Smooth muscle cell (in vitro differentiated cells): Measurements from ENCODE around the gene MUC6. TPM values are rescaled to one million over a fixed set of nuclear protein-coding genes. Genes with fewer than 3 reads are reported as not detected.

Experiments used
- DNase-seq: peaks from one replicate; lab custom pipeline; 2025; ENCODE audit not compliant: unreplicated experiment; lab: John Stamatoyannopoulos, UW
- H2AFZ ChIP-seq: fragments of 200-600 bp; sonication (generic); 2 replicates; pipeline ENCODE4 v1.6.0; 2016; ENCODE audit warnings: antibody characterized with exemption, low read depth, mild to moderate bottlenecking
- H3F3A ChIP-seq: fragments of 200-600 bp; sonication (generic); 2 replicates; pipeline ENCODE4 v1.6.0; 2017; ENCODE audit warnings: antibody characterized with exemption, low read depth
- H3K27ac ChIP-seq: fragments of 200-600 bp; sonication (generic); 2 replicates; pipeline ENCODE4 v1.5.1; 2016; ENCODE audit warnings: low read depth, mild to moderate bottlenecking
- H3K27me3 ChIP-seq: fragments of 200-600 bp; sonication (generic); 2 replicates; pipeline ENCODE4 v1.6.1; 2016; ENCODE audit warnings: low read depth, mild to moderate bottlenecking
- H3K36me3 ChIP-seq: fragments of 200-600 bp; sonication (generic); 2 replicates; pipeline ENCODE4 v1.5.1; 2016; ENCODE audit warnings: low read depth
- H3K4me1 ChIP-seq: fragments of 200-600 bp; sonication (generic); 2 replicates; pipeline ENCODE4 v1.5.1; 2016; ENCODE audit warnings: low read depth
- H3K4me2 ChIP-seq: fragments of 200-600 bp; sonication (generic); 2 replicates; pipeline ENCODE4 v1.6.0; 2016; ENCODE audit warnings: mild to moderate bottlenecking
- H3K4me3 ChIP-seq: fragments of 200-600 bp; sonication (generic); 2 replicates; pipeline ENCODE4 v1.5.1; 2016; ENCODE audit warnings: mild to moderate bottlenecking
- H3K79me2 ChIP-seq: fragments of 200-600 bp; sonication (generic); 2 replicates; pipeline ENCODE4 v1.6.0; 2016; ENCODE audit warnings: low read depth, mild to moderate bottlenecking
- H3K9ac ChIP-seq: fragments of 200-600 bp; sonication (generic); 2 replicates; pipeline ENCODE4 v1.6.0; 2016; ENCODE audit warnings: low read depth
- H3K9me3 ChIP-seq: fragments of 200-600 bp; sonication (generic); replicated peaks from 2 replicates; pipeline ENCODE4 v1.5.1; 2016; ENCODE audit warnings: low read depth
- H4K20me1 ChIP-seq: fragments of 200-600 bp; sonication (generic); 2 replicates; pipeline ENCODE4 v1.6.0; 2016; ENCODE audit warnings: low read depth
- WGBS: methylation state at CpG from one replicate; pipeline ENCODE4 v1.1.7; 2016; ENCODE audit warnings: low lambda C conversion rate; 5-methylcytosine and 5-hydroxymethylcytosine counted together
- polyA plus RNA-seq: library from polyadenylated mRNA; unstranded; fragments of >200 nt; fragmentation: Nextera tagmentation; extraction: Ambion mirVana; gene quantifications from 2 replicates; pipeline ENCODE4 v1.2.1, GENCODE V29; 2016
- total RNA-seq: library from RNA; depleted of rRNA; stranded (reverse); fragments of >200 nt; gene quantifications from 2 replicates; pipeline ENCODE4 v1.2.3, GENCODE V29; 2014
- TF ChIP-seq, protein P1 (sequence below): fragments of 200-600 bp; sonication (generic); IDR thresholded peaks from 2 replicates; pipeline ENCODE4 v1.5.1; 2017; ENCODE audit warnings: borderline replicate concordance, mild to moderate bottlenecking, antibody characterized with exemption; ENCODE audit not compliant: insufficient read depth, poor library complexity, severe bottlenecking

MUC6 gene
- total and polyA plus RNA-seq, 2 experiments from 2014 or later = not detected

GRCh38 chr11:1064167-1064566 is 27.6 kb upstream of the MUC6 start:
- Histone ChIP-seq H3K9me3 (no peaks in the 10 kb centered on the region), H3K36me3 (no peaks in the 10 kb centered on the region), H3K4me1 (no peaks in the 10 kb centered on the region), H3K4me3 (no peak overlapping the region), H3K4me2 (no peak overlapping the region), H2AFZ (no peak overlapping the region), H3K27ac (no peak overlapping the region), H3K27me3 (peaks cover 4% of the 10 kb centered on the region), H4K20me1 (no peaks in the 10 kb centered on the region), H3K9ac (no peak overlapping the region), H3F3A (no peaks in the 10 kb centered on the region), H3K79me2 (no peaks in the 10 kb centered on the region)
- DNase-seq = no peak
- WGBS = 72% methylated on average over 3 of the region's 3 CpGs
- TF ChIP-seq, protein P1, sequence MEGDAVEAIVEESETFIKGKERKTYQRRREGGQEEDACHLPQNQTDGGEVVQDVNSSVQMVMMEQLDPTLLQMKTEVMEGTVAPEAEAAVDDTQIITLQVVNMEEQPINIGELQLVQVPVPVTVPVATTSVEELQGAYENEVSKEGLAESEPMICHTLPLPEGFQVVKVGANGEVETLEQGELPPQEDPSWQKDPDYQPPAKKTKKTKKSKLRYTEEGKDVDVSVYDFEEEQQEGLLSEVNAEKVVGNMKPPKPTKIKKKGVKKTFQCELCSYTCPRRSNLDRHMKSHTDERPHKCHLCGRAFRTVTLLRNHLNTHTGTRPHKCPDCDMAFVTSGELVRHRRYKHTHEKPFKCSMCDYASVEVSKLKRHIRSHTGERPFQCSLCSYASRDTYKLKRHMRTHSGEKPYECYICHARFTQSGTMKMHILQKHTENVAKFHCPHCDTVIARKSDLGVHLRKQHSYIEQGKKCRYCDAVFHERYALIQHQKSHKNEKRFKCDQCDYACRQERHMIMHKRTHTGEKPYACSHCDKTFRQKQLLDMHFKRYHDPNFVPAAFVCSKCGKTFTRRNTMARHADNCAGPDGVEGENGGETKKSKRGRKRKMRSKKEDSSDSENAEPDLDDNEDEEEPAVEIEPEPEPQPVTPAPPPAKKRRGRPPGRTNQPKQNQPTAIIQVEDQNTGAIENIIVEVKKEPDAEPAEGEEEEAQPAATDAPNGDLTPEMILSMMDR = no peak

DNA sequence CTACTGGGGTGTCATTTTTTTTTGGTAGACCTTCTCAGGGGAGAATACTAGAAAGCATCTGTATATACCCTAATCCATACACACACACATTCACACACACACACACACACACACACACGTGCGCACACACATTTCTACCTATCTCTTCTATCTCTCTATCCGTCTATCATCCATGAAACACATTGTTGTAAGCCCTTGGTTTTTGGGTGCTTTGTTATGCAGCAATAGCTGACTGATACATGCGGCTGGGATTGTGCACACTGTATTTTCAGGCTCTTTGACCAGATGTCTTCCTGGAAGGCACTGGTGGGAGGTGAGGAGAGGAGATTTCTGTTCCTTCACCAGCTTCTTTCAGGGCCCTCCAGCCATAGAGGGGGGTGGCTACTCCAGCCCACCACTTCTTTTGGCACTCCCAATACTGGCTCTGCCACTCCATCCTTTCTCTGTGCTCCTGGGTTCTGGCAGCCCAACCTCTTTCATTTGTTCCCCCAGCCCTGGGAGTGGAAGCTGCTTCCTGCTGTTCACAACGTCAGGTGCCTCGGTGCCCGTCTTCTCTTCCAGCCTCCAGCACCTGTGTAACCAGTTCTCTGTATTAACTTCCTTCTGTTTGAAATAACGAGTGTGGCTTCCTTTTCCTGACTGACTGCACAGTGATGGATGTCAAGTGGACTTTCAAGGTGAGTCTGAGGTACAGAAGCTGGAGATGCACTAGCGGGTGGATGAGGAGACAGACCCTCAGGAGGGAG is 25.7 kb upstream of the MUC6 start:
- TF ChIP-seq, protein P1 = no peak
- no peak overlapping the region for H3K4me2 ChIP-seq
- no peak overlapping the region for H3K27ac ChIP-seq
- H2AFZ ChIP-seq = no peak overlapping the region
- no peaks in the 10 kb centered on the region for H3K36me3 ChIP-seq
- H3K27me3 ChIP-seq = peaks cover 3% of the 10 kb centered on the region
- no peak for DNase-seq
- H3K79me2 ChIP-seq = no peaks in the 10 kb centered on the region
- H3F3A ChIP-seq = no peaks in the 10 kb centered on the region
- 67% methylated on average over 9 of the region's 9 CpGs for WGBS
- no peak overlapping the region for H3K9ac ChIP-seq
- no peak overlapping the region for H3K4me3 ChIP-seq
- no peaks in the 10 kb centered on the region for H4K20me1 ChIP-seq
- no peaks in the 10 kb centered on the region for H3K9me3 ChIP-seq
- no peaks in the 10 kb centered on the region for H3K4me1 ChIP-seq

- Histone ChIP-seq H2AFZ (no peak overlapping the region), H3K9ac (no peak overlapping the region), H3K27ac (no peak overlapping the region), H3K36me3 (no peaks in the 10 kb centered on the region), H3K9me3 (no peaks in the 10 kb centered on the region), H3K4me2 (peak overlapping the region; percentile 18), H3F3A (no peaks in the 10 kb centered on the region), H3K4me1 (no peaks in the 10 kb centered on the region), H3K4me3 (no peak overlapping the region), H3K79me2 (no peaks in the 10 kb centered on the region), H3K27me3 (no peaks in the 10 kb centered on the region), H4K20me1 (no peaks in the 10 kb centered on the region)
- TF ChIP-seq, protein P1 = no peak
- WGBS = 67% methylated on average over 18 of the region's 18 CpGs
- no peak for DNase-seq
These were observed 24.5 kb upstream of the MUC6 start for GRCh38 chr11:1060852-1061616.
